Thoracic aorta (tissue), 2 donors: ENCODE data around the gene CLMN. TPM values are rescaled to one million over a fixed set of nuclear protein-coding genes. Genes with fewer than 3 reads are reported as not detected.

ENCODE experiments used
- ATAC-seq: fragments of 150-250 bp; one replicate; pipeline ENCODE4 v1.8.0; 2017; ENCODE audit warnings: low read depth; ENCODE audit not compliant: insufficient number of reproducible peaks, low FRiP score
- DNase-seq: peaks from one replicate; pipeline ENCODE4 v3.0.0-alpha.2; 2020; ENCODE audit warnings: low spot score
- H3K27ac ChIP-seq, 2 donors: fragments of 200-600 bp; sonication (generic); 1 replicate in 1 of 2; 2 replicates in 1 of 2; pipeline ENCODE4 v1.5.1; 2016; ENCODE audit warnings: mild to moderate bottlenecking in 2 of 2, moderate library complexity in 2 of 2
- H3K27me3 ChIP-seq: fragments of 200-600 bp; sonication (generic); replicated peaks from 2 replicates; pipeline ENCODE4 v1.6.0; 2016; ENCODE audit warnings: mild to moderate bottlenecking; ENCODE audit not compliant: insufficient read depth
- H3K36me3 ChIP-seq: fragments of 200-600 bp; sonication (generic); one replicate; pipeline ENCODE4 v1.5.1; 2016
- H3K4me1 ChIP-seq, 2 donors: fragments of 200-600 bp; sonication (generic); 1 replicate in 1 of 2; 2 replicates in 1 of 2; pipeline versions ENCODE4 v1.5.1 to v1.6.0; 2016; ENCODE audit warnings: low read depth in 2 of 2, mild to moderate bottlenecking in 1 of 2; ENCODE audit not compliant: control insufficient read depth in 1 of 2
- H3K4me3 ChIP-seq: fragments of 200-600 bp; sonication (generic); 2 replicates; pipeline ENCODE4 v1.5.1; 2016; ENCODE audit warnings: mild to moderate bottlenecking
- H3K9me3 ChIP-seq: fragments of 200-600 bp; sonication (generic); 2 replicates; pipeline ENCODE4 v1.5.1; 2016
- total RNA-seq, 2 donors: library from RNA; depleted of rRNA; stranded (reverse); fragments of >200 nt; gene quantifications; one replicate each; pipeline versions ENCODE4 v1.1.0 to v1.2.3, GENCODE V29; 2016
- TF ChIP-seq, protein P1 (sequence below): fragments of 200-600 bp; sonication (generic); IDR thresholded peaks from one replicate; pipeline ENCODE4 v1.5.1; 2019; ENCODE audit warnings: antibody characterized with exemption

Gene CLMN
- total RNA-seq, 2 donors from 2014 or later = 7.3 to 10.4 TPM

- TF ChIP-seq, protein P1, sequence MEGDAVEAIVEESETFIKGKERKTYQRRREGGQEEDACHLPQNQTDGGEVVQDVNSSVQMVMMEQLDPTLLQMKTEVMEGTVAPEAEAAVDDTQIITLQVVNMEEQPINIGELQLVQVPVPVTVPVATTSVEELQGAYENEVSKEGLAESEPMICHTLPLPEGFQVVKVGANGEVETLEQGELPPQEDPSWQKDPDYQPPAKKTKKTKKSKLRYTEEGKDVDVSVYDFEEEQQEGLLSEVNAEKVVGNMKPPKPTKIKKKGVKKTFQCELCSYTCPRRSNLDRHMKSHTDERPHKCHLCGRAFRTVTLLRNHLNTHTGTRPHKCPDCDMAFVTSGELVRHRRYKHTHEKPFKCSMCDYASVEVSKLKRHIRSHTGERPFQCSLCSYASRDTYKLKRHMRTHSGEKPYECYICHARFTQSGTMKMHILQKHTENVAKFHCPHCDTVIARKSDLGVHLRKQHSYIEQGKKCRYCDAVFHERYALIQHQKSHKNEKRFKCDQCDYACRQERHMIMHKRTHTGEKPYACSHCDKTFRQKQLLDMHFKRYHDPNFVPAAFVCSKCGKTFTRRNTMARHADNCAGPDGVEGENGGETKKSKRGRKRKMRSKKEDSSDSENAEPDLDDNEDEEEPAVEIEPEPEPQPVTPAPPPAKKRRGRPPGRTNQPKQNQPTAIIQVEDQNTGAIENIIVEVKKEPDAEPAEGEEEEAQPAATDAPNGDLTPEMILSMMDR = no peak
- H3K27me3 ChIP-seq = no peaks in the 10 kb centered on the region
- H3K9me3 ChIP-seq = no peaks in the 10 kb centered on the region
- H3K27ac ChIP-seq = no peak overlapping the region
- no peak overlapping the region for H3K4me3 ChIP-seq
- peaks cover 9 to 12% of the 10 kb centered on the region in 2 donors for H3K4me1 ChIP-seq
- no peak for DNase-seq
- no peak for ATAC-seq
- no peaks in the 10 kb centered on the region for H3K36me3 ChIP-seq
These were observed 24.7 kb downstream of the CLMN start for GRCh38 chr14:95294834-95295599.

DNA sequence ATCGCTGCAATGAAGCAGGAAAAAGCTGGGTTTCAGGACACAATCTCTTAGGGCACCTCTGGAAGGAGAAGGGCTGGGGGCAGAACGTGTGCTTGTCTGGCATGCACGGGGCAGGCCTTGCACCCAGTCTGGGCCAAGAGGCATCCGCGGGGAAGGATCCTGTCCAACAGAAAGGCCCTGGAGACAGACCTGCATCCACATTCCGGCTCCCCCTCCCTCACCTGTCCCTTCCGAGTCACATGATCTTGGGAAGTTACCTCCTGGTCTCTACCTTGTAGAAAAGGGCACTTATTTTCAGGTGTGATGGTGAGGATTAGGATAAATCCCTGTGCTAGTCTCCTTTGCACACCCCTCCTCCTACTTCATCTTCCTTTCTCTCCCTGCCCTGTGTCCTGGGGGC lies 25.4 kb downstream of the CLMN start:
- H3K27me3 ChIP-seq = no peaks in the 10 kb centered on the region
- H3K4me3 ChIP-seq = no peak overlapping the region
- no peak for ATAC-seq
- H3K4me1 ChIP-seq = peaks cover 9 to 12% of the 10 kb centered on the region in 2 donors
- no peaks in the 10 kb centered on the region for H3K9me3 ChIP-seq
- TF ChIP-seq, protein P1 = no peak
- no peaks in the 10 kb centered on the region for H3K36me3 ChIP-seq
- H3K27ac ChIP-seq = no peak overlapping the region
- no peak for DNase-seq

DNA sequence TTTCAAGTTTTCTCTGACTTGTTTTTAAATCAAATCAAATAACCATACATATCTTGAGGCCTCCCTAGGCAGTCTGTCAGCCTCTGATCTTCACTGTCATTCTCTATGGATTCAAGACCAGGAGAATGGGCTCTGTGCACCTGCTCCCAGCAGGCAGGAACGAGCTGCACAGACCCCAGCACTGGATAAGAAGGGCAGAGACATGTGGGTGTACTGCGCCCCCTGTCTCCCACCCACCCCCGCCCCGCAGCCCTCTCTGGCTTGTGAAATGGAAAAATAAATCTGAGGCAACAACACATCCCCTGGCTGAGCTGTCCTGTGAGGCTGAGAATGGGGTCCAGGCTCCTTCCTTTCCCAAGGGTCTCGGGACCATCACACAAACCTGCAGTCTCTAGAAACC lies 26.3 kb downstream of the CLMN start:
- Histone ChIP-seq H3K27ac (no peak overlapping the region), H3K36me3 (no peaks in the 10 kb centered on the region), H3K27me3 (no peaks in the 10 kb centered on the region)

DNA sequence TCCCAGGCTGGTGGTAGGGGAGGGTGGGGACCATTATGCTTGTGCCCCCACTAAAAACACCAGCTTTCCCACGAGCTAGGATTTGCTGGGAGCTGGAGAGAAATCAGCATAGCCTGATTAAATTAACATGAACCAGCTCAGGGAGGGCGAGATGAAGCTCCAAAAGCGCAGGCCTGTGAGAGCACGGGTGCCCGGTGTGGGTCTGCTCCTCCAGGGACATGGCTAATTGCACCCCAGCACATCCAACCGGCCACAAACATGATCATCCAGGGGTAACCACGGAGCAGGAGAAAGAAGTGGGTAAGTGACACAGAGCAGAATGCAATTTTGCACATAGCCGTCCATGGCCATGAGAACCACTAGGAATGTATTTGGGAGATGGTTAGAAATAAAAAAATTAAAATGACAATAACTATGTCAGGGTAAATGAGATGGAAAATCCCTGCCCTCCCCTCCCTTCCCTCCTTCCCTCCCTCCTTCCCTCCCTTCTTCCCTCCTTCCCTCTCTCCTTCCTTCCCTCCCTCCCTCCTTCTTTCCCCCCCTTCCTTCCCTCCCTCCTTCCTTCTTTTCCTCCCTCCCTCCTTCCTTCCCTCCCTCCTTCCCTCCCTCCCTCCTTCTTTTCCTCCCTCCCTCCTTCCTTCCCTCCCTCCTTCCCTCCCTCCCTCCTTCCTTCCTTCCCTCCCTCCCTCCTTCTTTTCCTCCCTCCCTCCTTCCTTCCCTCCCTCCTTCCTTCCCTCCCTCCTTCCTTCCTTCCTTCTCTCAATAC lies 26.9 kb downstream of the CLMN start:
- Histone ChIP-seq H3K27ac (no peak overlapping the region), H3K27me3 (no peaks in the 10 kb centered on the region), H3K4me3 (no peak overlapping the region), H3K36me3 (no peaks in the 10 kb centered on the region), H3K9me3 (no peaks in the 10 kb centered on the region), H3K4me1 (peaks cover 9 to 12% of the 10 kb centered on the region in 2 donors)
- no peak for DNase-seq
- TF ChIP-seq, protein P1 = no peak
- ATAC-seq = no peak

More for the DNA sequence above, 26.3 kb downstream of the CLMN start:
- Histone ChIP-seq H3K9me3 (no peaks in the 10 kb centered on the region), H3K4me1 (peaks cover 9 to 12% of the 10 kb centered on the region in 2 donors), H3K4me3 (no peak overlapping the region)
- TF ChIP-seq, protein P1 = no peak
- ATAC-seq (no peak), DNase-seq (no peak)

GRCh38 chr14:95291859-95292542 lies 27.7 kb downstream of the CLMN start:
- Histone ChIP-seq H3K4me1 (peaks cover 9 to 12% of the 10 kb centered on the region in 2 donors), H3K36me3 (no peaks in the 10 kb centered on the region), H3K4me3 (no peak overlapping the region), H3K27me3 (no peaks in the 10 kb centered on the region), H3K9me3 (no peaks in the 10 kb centered on the region), H3K27ac (no peak overlapping the region)
- ATAC-seq = no peak
- TF ChIP-seq, protein P1 = no peak
- peak; percentile 17 for DNase-seq
